Measurements from ENCODE around the gene ANKS1A. TPM values are rescaled to one million over a fixed set of nuclear protein-coding genes. Genes with fewer than 3 reads are reported as not detected.
"Not testable (repeated sequence)": the region's sequence is repeated elsewhere in the genome, so short reads cannot be mapped to it uniquely, and the experiment has no call there.

Gene ANKS1A
- total RNA-seq, 1 donor from 2014 or later: 17.2 TPM

DNA sequence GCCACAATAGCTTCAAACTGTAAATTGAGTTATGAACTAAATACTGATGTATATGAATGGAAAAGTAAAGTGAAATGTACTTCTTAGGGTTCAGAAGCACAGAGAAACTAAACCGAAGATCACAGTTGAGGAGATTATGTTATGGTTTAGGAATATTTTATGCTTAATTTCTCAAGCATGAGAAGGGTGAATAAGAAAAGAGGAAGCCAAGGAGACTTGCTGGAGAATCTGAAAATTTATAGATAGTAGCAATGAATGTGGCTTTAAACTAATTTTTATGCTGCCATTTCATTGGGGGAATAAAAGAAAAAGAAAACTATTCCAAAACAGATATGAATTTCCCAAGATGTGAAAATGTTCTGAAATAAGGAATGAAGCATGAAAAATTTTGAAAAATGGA lies 5.6 kb downstream of the ANKS1A start:
- Mint-ChIP-seq H3K4me1 (ENCODE audit: low read depth) (peaks cover 15% of the 10 kb centered on the region), H3K4me3 (ENCODE audit: unreplicated experiment) (no peak overlapping the region), H3K36me3 (ENCODE audit: low read depth) (no peaks in the 10 kb centered on the region), H3K27ac (ENCODE audit: unreplicated experiment) (no peak overlapping the region), H3K9me3 (ENCODE audit: low read depth) (no peaks in the 10 kb centered on the region), H3K27me3 (ENCODE audit: low read depth) (no peaks in the 10 kb centered on the region)
- no peak for DNase-seq (ENCODE audit: low spot score)
- TF ChIP-seq, protein P1, sequence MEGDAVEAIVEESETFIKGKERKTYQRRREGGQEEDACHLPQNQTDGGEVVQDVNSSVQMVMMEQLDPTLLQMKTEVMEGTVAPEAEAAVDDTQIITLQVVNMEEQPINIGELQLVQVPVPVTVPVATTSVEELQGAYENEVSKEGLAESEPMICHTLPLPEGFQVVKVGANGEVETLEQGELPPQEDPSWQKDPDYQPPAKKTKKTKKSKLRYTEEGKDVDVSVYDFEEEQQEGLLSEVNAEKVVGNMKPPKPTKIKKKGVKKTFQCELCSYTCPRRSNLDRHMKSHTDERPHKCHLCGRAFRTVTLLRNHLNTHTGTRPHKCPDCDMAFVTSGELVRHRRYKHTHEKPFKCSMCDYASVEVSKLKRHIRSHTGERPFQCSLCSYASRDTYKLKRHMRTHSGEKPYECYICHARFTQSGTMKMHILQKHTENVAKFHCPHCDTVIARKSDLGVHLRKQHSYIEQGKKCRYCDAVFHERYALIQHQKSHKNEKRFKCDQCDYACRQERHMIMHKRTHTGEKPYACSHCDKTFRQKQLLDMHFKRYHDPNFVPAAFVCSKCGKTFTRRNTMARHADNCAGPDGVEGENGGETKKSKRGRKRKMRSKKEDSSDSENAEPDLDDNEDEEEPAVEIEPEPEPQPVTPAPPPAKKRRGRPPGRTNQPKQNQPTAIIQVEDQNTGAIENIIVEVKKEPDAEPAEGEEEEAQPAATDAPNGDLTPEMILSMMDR (IDR thresholded peaks at IDR 0.05): no peak

DNA sequence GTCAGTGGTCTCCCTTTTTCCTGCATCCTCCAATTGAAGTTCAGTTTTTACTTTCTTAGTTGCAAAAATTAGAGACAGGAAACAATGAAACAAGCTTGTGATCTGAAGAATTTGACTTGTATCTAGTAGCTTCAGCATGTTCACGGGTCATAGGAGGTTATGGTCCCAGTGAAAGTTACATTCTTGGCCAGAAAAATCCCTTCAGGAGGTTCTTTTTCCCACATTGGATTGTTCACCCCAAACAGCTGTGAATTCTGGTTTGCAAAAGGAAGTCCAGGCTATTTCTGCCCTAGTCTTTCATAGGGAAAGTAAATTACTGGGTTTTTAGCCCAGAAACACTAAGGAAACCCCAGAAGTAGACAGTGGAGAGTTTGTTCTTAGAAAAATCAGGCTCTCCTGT lies 8.1 kb downstream of the ANKS1A start:
- H3K36me3 Mint-ChIP-seq (ENCODE audit: low read depth): no peaks in the 10 kb centered on the region
- no peak for DNase-seq (ENCODE audit: low spot score)
- TF ChIP-seq, protein P1 (IDR thresholded peaks at IDR 0.05): no peak
- no peaks in the 10 kb centered on the region for H3K9me3 Mint-ChIP-seq (ENCODE audit: low read depth)
- H3K27ac Mint-ChIP-seq (ENCODE audit: unreplicated experiment): no peak overlapping the region
- no peak overlapping the region for H3K4me3 Mint-ChIP-seq (ENCODE audit: unreplicated experiment)
- H3K27me3 Mint-ChIP-seq (ENCODE audit: low read depth): no peaks in the 10 kb centered on the region
- H3K4me1 Mint-ChIP-seq (ENCODE audit: low read depth): peaks cover 11% of the 10 kb centered on the region

DNA sequence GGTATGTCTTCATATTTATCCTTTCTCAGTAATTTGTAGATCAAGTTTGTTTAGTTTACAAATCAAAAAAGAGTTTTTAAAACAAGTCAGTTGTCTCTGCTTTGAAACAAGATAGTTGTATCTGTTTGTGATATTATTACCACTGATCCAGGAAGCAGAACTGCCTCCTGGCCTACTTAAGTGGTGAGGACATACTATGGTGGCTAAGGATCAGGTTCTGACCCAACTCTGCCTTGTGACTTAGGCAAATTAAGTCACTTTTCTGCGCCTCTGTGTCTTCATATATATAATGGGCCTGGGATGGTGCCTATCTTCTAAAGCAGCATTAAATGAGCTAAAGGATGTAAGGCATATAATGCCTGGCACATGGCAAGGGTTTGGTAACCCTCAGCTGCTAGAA lies 8.7 kb downstream of the ANKS1A start:
- DNase-seq (ENCODE audit: low spot score): no peak
- no peak overlapping the region for H3K27ac Mint-ChIP-seq (ENCODE audit: unreplicated experiment)
- no peaks in the 10 kb centered on the region for H3K36me3 Mint-ChIP-seq (ENCODE audit: low read depth)
- H3K4me1 Mint-ChIP-seq (ENCODE audit: low read depth): peaks cover 14% of the 10 kb centered on the region
- H3K4me3 Mint-ChIP-seq (ENCODE audit: unreplicated experiment): no peak overlapping the region
- no peaks in the 10 kb centered on the region for H3K9me3 Mint-ChIP-seq (ENCODE audit: low read depth)
- H3K27me3 Mint-ChIP-seq (ENCODE audit: low read depth): no peaks in the 10 kb centered on the region
- TF ChIP-seq, protein P1 (IDR thresholded peaks at IDR 0.05): no peak

DNA sequence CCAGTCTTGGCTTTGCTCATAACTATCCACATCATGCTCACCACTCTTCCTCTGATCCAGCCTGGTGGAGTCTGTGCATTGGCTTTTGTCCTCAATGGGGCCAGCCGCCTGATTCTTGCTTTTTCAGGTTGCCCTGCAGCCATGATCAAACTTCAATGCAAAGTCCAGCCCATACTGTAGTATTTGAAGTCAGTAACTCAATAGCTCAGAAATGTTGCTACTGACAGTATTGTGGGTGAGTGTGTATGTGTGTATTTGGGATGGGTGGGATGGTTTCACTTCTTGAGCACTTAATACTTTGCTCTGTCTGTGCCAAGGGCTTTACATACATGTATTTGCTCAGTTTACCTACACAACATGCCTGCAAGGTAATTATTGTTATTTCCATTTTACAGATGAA lies 10.7 kb downstream of the ANKS1A start:
- not testable (repeated sequence) for H3K4me3 Mint-ChIP-seq (ENCODE audit: unreplicated experiment); H3K9me3 Mint-ChIP-seq (ENCODE audit: low read depth); H3K27me3 Mint-ChIP-seq (ENCODE audit: low read depth); H3K27ac Mint-ChIP-seq (ENCODE audit: unreplicated experiment); H3K36me3 Mint-ChIP-seq (ENCODE audit: low read depth); DNase-seq (ENCODE audit: low spot score)
- peaks cover 14% of the 10 kb centered on the region for H3K4me1 Mint-ChIP-seq (ENCODE audit: low read depth)

DNA sequence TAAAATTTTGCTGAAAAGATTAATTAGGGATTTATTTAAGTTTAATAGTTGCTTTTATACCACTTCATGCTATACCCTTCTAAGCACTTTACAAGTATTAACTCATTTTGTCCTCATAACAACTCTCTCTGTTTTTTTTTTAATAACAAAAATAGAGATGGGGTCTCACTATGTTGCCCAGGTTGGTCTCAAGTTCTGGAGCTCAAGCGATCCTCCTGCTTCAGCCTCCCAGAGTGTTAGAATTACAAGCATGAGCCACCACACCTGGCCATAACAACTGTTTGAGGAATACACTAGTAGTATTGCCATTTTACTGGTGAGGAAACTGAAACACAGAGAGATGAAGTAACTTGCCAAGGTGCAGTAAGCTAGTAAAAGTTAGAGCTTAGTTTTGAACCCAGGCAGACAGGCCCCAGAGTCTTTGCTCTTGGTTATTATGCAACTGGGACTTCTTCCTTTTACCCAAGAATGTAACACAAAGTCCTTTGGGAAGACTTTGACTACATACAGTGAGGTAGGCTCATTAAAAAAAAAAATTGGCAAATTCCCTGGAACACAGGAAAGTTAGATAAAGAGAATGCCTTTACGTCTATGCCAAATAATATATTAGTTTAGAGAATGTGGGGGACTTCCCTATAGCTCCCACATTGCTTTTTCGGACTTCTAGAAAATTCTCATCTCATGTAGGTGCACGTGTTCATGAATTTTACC lies 11.4 kb downstream of the ANKS1A start:
- no peak overlapping the region for H3K27ac Mint-ChIP-seq (ENCODE audit: unreplicated experiment)
- no peaks in the 10 kb centered on the region for H3K36me3 Mint-ChIP-seq (ENCODE audit: low read depth)
- no peaks in the 10 kb centered on the region for H3K9me3 Mint-ChIP-seq (ENCODE audit: low read depth)
- no peak overlapping the region for H3K4me3 Mint-ChIP-seq (ENCODE audit: unreplicated experiment)
- TF ChIP-seq, protein P1 (IDR thresholded peaks at IDR 0.05): no peak
- H3K4me1 Mint-ChIP-seq (ENCODE audit: low read depth): peaks cover 14% of the 10 kb centered on the region
- DNase-seq (ENCODE audit: low spot score): no peak
- H3K27me3 Mint-ChIP-seq (ENCODE audit: low read depth): no peaks in the 10 kb centered on the region

DNA sequence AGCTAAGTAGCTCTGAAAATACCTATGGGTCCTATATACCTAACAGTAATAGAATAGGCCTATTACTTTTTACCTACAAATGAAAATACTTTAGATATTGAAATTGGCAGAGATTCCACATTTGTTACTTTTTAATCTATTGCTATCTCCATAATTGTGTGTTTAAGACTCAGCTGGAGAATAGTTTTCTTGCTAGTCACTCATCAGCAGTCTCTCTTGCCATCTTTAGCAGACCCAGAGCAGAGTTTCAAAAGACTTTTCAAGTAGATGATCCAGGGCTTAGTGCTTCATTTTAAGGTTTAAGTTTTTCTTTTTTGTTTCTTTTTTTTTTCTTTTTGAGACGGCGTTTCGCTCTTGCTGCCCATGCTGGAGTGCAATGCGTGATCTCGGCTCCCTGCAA lies 12.9 kb downstream of the ANKS1A start:
- no peak overlapping the region for H3K4me3 Mint-ChIP-seq (ENCODE audit: unreplicated experiment)
- H3K27me3 Mint-ChIP-seq (ENCODE audit: low read depth): no peaks in the 10 kb centered on the region
- H3K27ac Mint-ChIP-seq (ENCODE audit: unreplicated experiment): peak overlapping the region; percentile 80
- H3K9me3 Mint-ChIP-seq (ENCODE audit: low read depth): no peaks in the 10 kb centered on the region
- no peak for DNase-seq (ENCODE audit: low spot score)
- TF ChIP-seq, protein P1 (IDR thresholded peaks at IDR 0.05): no peak
- H3K4me1 Mint-ChIP-seq (ENCODE audit: low read depth): peaks cover 14% of the 10 kb centered on the region
- H3K36me3 Mint-ChIP-seq (ENCODE audit: low read depth): no peaks in the 10 kb centered on the region

Data from chondrocyte (in vitro differentiated cells).